GM21515 (cell line): ENCODE data around the gene TLCD2.
"Not testable (repeated sequence)": the region's sequence is repeated elsewhere in the genome, so short reads cannot be mapped to it uniquely, and the experiment has no call there.

Source experiments
- ATAC-seq: cut with Tn5 transposase; IDR thresholded peaks from one replicate; pipeline ENCODE4 v1.9.1; 2021; ENCODE audit not compliant: unreplicated experiment

TLCD2 gene

DNA sequence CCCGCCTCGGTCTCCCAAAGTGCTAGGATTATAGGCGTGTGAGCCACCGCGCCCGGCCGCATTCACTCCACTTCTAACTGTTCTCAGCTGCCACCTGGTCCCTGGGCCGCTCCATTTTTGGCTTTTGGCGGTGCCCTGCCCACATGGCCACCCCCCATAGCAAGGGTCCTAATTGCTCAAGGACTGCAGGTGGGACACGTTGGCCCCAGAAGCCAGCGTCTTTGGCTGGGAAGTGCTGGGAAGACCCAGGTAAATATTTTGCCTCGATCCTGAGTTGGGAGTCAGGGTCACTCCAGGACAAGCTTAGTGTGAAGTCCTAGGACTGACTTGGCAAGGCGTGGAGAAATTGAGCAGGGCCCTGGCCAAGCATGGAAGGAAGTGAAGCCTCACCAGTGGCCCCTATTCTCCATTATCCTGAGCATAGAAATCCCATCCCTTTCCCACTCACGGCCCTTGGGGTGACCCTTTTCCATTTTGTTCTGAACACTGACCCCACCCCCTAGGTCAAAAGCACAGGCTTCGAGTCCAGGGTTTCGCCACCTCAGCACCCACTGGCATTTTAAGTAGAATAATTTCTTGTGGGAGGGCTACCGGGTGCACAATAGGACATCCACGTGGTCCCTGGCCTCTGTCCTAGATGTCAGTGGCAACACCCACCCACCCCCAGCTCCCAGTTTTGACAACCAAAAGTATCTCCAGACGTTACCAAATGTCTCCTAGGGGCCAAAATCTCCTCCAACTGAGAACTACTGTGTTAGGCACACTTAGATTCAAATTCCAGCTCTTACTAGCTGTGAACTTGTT is 8.4 kb upstream of the TLCD2 start:
- ATAC-seq: no peak

GRCh38 chr17:1716912-1717695 is 6.9 kb upstream of the TLCD2 start:
- peak; percentile 43 for ATAC-seq

GRCh38 chr17:1716076-1716911 is 6.1 kb upstream of the TLCD2 start:
- ATAC-seq: peak; percentile 67

DNA sequence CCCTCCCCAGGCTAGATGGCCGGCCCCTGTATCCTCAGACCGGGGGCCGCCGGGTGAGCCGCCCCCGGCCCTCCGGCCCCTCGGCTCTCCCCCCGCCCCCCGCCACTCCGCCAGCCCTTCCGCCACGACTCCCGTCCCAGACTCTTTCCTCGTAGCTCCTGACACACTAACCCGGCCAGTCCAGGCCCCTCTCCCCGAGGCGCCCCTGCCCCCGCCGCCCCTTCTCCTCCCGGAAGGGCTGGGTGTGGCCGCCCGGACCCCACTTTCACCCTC is 5.6 kb upstream of the TLCD2 start:
- no peak for ATAC-seq

GRCh38 chr17:1714980-1715802 is 5.0 kb upstream of the TLCD2 start:
- no peak for ATAC-seq

DNA sequence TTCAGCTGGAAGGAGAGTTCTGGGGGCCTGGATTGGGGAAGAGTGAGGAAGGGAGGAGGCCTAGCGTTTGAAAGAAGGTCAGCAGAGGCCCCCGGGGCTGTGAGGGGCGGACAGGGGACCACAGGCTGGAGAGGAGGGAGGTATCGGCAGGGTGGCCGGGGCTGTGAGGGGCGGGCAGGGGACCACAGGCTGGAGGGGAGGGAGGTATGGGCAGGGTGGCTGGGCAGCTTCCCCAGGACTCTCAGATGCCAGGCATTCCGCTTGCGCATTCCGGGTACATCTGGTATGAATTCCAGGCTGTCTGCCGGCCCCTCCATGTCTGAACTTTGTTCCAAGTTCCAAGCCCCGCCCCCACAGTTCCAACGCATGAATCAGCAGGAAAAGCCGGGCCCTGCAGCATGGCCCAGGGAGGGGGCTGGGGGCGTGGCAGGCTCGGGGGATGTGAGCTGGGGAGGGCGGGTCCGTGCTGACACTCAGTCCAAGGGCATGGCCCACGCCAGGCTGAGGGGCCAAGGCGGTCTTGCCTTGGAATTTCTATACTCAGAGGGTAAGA is 4.3 kb upstream of the TLCD2 start:
- ATAC-seq: no peak

GRCh38 chr17:1713878-1714426 is 3.8 kb upstream of the TLCD2 start:
- ATAC-seq: no peak

GRCh38 chr17:1713160-1713877 is 3.1 kb upstream of the TLCD2 start:
- ATAC-seq: no peak

DNA sequence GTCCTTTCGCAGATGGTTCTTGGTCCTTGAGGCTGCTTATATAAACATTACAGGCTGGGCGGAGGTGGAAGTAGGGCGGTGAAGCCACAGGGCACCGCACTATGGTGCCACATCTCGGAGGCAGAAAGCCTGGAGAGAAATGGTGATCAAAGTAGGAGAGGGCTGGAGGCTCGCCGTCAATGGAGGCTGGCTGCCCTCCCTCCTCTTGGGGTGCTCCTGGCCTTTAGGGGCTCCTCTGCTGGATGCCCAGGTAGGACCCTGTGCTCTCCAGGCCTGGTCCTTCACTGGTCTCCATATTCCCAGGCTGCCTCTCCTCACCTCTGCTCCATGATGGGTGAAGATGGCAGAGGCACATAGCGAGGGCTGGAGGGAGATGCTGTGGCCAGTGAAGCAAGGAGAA is 2.1 kb upstream of the TLCD2 start:
- ATAC-seq: no peak

DNA sequence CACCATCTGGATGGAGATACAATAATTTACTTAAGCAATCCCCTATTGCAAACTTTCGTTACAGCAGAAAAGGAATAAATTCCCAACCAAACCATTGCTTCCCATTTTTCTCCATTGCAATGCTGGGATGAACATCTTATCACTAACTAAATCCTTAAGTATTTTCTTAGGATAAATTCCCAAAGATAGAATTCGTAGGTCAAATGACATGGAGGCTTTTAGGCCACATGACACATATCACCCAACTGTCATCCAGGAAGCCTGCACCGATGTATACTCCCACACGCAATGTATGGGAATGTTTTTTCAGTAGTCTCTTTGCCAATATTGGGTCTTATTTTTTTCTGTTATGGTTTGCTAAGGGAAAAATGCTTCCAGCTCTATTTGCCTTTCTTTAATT is 1.6 kb upstream of the TLCD2 start:
- ATAC-seq: no peak

- no peak for ATAC-seq
Measured at GRCh38 chr17:1710807-1711553, 803 bp upstream of the TLCD2 start.

DNA sequence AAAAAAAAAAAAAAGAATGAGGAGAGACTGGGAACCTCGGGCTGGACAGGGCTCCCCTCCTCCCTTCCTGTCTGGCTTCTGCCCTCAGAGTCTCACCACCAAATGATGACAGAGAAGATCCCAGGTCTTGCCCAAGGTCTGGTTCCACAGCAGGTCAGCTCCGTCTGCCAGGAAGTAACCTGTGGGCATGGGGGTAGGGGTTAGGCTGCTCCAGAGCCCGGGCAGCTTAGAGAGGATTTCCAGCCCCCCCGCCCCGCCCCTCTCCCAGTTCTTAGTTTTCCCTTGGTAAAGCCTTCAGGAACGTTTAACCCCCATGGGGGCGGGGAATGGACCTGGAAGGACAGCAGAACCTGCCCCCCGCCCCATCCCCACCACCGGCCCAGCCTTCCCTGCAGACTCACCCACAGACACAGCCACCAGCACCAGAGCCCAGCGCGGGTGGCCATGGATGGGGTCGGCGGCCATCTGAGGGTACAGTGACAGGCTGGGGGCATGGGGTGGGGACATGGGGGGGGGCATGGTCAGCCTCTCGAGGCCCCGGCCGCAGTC is 700 bp downstream of the TLCD2 start:
- no peak for ATAC-seq

GRCh38 chr17:1708791-1709346 is 1.3 kb downstream of the TLCD2 start:
- not testable (repeated sequence) for ATAC-seq

DNA sequence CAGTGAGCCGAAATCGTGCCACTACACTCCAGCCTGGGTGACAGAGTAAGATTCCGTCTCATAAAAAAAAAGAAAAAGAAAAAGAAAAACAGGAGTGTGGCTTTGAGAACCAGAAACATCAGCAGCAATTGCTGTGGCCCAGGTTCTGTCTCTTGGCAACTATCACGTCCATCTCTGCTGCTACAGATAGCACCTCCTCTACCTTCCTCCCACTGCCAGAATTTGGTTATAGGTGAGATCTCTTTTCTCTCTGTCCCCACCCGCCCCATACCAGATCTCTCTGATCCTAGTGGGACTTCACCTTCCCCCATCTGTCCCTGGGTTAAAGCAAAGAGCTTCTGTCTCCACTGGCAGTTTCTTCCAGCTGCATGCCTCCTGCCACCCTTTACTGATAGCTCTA is 3.1 kb downstream of the TLCD2 start:
- no peak for ATAC-seq

GRCh38 chr17:1705004-1705403 is 5.2 kb downstream of the TLCD2 start:
- ATAC-seq: no peak

- ATAC-seq: no peak
Measured at GRCh38 chr17:1703063-1703462, 7.1 kb downstream of the TLCD2 start.

- not testable (repeated sequence) for ATAC-seq
Measured at GRCh38 chr17:1699891-1700290, 10.3 kb downstream of the TLCD2 start.

- no peak for ATAC-seq
Measured at GRCh38 chr17:1697681-1698080, 12.5 kb downstream of the TLCD2 start.
